Measurements from ENCODE around the gene DDX1. TPM values are rescaled to one million over a fixed set of nuclear protein-coding genes. Genes with fewer than 3 reads are reported as not detected.

DDX1 gene
- total RNA-seq, 1 experiment from 2014 or later = 115 TPM

- H3K36me3 Mint-ChIP-seq = peaks cover 59% of the 10 kb centered on the region
- H3K27me3 Mint-ChIP-seq (ENCODE audit: low read depth) = no peaks in the 10 kb centered on the region
- TF ChIP-seq AR (CRISPR knock-in tag; IDR thresholded peaks at IDR 0.05) (no peak), TEAD4 (CRISPR knock-in tag; IDR thresholded peaks at IDR 0.05) (no peak), ZNF671 (CRISPR knock-in tag; IDR thresholded peaks at IDR 0.05) (no peak), STAT6 (CRISPR knock-in tag; conservative IDR thresholded peaks at IDR 0.05; ENCODE audit: low read depth) (no peak), AFF4 (CRISPR knock-in tag; IDR thresholded peaks at IDR 0.05; ENCODE audit: borderline replicate concordance) (no peak), PRDM15 (CRISPR knock-in tag; IDR thresholded peaks at IDR 0.05) (no peak), ZBTB43 (CRISPR knock-in tag; IDR thresholded peaks at IDR 0.05) (no peak), OVOL2 (CRISPR knock-in tag; IDR thresholded peaks at IDR 0.05; ENCODE audit: borderline replicate concordance) (no peak), PRRX2 (CRISPR knock-in tag; IDR thresholded peaks at IDR 0.05) (no peak)
- ATAC-seq (no peak), DNase-seq (ENCODE audit: low spot score) (no peak)
- no peak overlapping the region for H3K27ac Mint-ChIP-seq
- ChIA-PET POLR2A (no interaction called here), CTCF (no interaction called here)
- H3K4me1 Mint-ChIP-seq = no peaks in the 10 kb centered on the region
- H3K4me3 Mint-ChIP-seq = no peak overlapping the region
- H3K9me3 Mint-ChIP-seq = 0 out of 2 replicates have a peak, but pooled peaks cover under 1% of the 10 kb centered on the region
Observed at GRCh38 chr2:15618449-15618855, 26.8 kb downstream of the DDX1 start.

GRCh38 chr2:15619076-15619475 is 27.4 kb downstream of the DDX1 start:
- H3K27ac Mint-ChIP-seq = no peak overlapping the region
- peaks cover 59% of the 10 kb centered on the region for H3K36me3 Mint-ChIP-seq
- no peaks in the 10 kb centered on the region for H3K27me3 Mint-ChIP-seq (ENCODE audit: low read depth)
- ATAC-seq (no peak), DNase-seq (ENCODE audit: low spot score) (no peak)
- TF ChIP-seq ATF6 (CRISPR knock-in tag; IDR thresholded peaks at IDR 0.05) = no peak
- TF ChIP-seq ZNF138 (CRISPR knock-in tag; conservative IDR thresholded peaks at IDR 0.05) = no peak
- ChIA-PET CTCF (no interaction called here), POLR2A (no interaction called here)
- H3K9me3 Mint-ChIP-seq = peaks cover 4% of the 10 kb centered on the region
- H3K4me3 Mint-ChIP-seq = no peak overlapping the region
- no peaks in the 10 kb centered on the region for H3K4me1 Mint-ChIP-seq

All from WTC11 (cell line).